Prostate gland (tissue), 2 donors: ENCODE data around the gene VAMP4.

Experiments
- CTCF ChIP-seq, 4 experiments: fragments of 200-600 bp in 2 of 4; fragments of 450-650 bp in 2 of 4; sonication (generic) in 2 of 4; IDR thresholded peaks; 1 replicate in 3 of 4; 2 replicates in 1 of 4; pipeline ENCODE4 v1.5.1; 2016 to 2019; ENCODE audit warnings: antibody characterized with exemption in 4 of 4, mild to moderate bottlenecking in 2 of 4, moderate library complexity in 2 of 4
- POLR2A ChIP-seq: fragments of 450-650 bp; IDR thresholded peaks from one replicate; pipeline ENCODE4 v1.6.1; 2016; ENCODE audit warnings: antibody characterized with exemption, mild to moderate bottlenecking
- POLR2AphosphoS5 ChIP-seq: sonication (generic); formaldehyde crosslinking; IDR thresholded peaks from one replicate; pipeline ENCODE4 v1.6.1; 2017; ENCODE audit warnings: antibody characterized with exemption

DNA sequence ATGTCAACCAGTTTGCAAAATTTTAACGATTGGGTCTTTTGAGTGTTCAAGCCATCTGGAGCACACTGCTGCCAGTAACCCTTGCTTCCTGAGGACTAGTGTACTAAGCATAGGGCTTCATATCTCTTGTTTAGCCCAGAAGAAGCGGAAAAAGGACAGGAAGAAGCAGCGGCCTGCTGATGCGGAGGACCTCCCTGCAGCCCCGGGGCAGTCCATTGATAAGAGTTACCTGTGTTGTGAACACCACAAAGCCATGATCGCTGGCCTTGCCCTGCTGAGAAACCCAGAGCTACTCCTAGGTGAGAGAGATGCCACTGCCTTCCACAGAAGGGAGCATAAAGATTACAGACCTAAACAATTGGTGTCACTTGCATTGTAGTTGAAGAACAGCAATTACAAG, 48.5 kb upstream of the VAMP4 start:
- TF ChIP-seq POLR2AphosphoS5, result no peak
- TF ChIP-seq CTCF (IDR thresholded peaks at IDR 0.05), result no peak
- TF ChIP-seq POLR2A, result no peak
